ENCODE data around the gene IL17A. TPM values are rescaled to one million over a fixed set of nuclear protein-coding genes. Genes with fewer than 3 reads are reported as not detected.

Gene IL17A
- total RNA-seq, 1 experiment from 2014 or later, result not detected

DNA sequence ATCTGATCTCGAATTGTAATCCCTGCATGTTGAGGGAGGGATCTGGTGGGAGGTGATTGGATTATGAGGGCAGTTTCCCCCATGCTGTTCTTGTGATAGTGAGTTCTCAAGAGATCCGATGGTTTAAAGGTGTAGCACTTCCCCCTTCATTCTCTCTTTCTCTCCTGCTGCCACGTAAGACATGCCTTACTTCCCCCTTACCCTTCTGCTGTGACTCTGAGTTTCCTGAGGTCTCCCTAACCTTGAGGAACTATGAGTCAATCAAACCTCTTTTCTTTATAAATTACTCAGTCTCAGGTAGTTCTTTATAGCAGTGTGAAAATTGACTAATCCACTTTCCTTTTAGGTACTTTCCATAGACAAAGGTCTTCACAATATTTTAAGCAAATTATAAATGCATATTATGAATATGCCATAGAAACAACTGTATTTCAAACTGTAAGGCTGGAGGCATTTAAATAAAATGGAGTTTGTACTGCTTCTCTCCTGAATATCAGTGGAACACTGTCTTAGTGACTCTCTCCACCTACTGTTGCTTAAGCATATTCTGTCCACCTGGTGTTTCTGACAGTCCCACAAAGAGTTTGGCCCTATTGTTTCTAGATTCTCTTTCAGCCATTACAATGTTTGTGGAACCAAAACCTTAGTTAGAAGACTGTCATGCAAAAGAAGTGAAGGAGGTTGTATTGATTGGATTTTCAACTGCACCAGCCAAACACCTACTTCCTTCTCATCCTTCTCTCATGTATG is 24.3 kb upstream of the IL17A start (continued):
- TF ChIP-seq, protein P1, sequence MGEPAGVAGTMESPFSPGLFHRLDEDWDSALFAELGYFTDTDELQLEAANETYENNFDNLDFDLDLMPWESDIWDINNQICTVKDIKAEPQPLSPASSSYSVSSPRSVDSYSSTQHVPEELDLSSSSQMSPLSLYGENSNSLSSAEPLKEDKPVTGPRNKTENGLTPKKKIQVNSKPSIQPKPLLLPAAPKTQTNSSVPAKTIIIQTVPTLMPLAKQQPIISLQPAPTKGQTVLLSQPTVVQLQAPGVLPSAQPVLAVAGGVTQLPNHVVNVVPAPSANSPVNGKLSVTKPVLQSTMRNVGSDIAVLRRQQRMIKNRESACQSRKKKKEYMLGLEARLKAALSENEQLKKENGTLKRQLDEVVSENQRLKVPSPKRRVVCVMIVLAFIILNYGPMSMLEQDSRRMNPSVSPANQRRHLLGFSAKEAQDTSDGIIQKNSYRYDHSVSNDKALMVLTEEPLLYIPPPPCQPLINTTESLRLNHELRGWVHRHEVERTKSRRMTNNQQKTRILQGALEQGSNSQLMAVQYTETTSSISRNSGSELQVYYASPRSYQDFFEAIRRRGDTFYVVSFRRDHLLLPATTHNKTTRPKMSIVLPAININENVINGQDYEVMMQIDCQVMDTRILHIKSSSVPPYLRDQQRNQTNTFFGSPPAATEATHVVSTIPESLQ (CRISPR knock-in tag; IDR thresholded peaks at IDR 0.05), result no peak
- TF ChIP-seq, protein P2, sequence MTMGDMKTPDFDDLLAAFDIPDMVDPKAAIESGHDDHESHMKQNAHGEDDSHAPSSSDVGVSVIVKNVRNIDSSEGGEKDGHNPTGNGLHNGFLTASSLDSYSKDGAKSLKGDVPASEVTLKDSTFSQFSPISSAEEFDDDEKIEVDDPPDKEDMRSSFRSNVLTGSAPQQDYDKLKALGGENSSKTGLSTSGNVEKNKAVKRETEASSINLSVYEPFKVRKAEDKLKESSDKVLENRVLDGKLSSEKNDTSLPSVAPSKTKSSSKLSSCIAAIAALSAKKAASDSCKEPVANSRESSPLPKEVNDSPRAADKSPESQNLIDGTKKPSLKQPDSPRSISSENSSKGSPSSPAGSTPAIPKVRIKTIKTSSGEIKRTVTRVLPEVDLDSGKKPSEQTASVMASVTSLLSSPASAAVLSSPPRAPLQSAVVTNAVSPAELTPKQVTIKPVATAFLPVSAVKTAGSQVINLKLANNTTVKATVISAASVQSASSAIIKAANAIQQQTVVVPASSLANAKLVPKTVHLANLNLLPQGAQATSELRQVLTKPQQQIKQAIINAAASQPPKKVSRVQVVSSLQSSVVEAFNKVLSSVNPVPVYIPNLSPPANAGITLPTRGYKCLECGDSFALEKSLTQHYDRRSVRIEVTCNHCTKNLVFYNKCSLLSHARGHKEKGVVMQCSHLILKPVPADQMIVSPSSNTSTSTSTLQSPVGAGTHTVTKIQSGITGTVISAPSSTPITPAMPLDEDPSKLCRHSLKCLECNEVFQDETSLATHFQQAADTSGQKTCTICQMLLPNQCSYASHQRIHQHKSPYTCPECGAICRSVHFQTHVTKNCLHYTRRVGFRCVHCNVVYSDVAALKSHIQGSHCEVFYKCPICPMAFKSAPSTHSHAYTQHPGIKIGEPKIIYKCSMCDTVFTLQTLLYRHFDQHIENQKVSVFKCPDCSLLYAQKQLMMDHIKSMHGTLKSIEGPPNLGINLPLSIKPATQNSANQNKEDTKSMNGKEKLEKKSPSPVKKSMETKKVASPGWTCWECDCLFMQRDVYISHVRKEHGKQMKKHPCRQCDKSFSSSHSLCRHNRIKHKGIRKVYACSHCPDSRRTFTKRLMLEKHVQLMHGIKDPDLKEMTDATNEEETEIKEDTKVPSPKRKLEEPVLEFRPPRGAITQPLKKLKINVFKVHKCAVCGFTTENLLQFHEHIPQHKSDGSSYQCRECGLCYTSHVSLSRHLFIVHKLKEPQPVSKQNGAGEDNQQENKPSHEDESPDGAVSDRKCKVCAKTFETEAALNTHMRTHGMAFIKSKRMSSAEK (CRISPR knock-in tag; IDR thresholded peaks at IDR 0.05; ENCODE audit: borderline replicate concordance), result no peak
- TF ChIP-seq, protein P3, sequence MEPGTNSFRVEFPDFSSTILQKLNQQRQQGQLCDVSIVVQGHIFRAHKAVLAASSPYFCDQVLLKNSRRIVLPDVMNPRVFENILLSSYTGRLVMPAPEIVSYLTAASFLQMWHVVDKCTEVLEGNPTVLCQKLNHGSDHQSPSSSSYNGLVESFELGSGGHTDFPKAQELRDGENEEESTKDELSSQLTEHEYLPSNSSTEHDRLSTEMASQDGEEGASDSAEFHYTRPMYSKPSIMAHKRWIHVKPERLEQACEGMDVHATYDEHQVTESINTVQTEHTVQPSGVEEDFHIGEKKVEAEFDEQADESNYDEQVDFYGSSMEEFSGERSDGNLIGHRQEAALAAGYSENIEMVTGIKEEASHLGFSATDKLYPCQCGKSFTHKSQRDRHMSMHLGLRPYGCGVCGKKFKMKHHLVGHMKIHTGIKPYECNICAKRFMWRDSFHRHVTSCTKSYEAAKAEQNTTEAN (CRISPR knock-in tag; IDR thresholded peaks at IDR 0.05), result no peak
- TF ChIP-seq CREB1 (CRISPR knock-in tag; IDR thresholded peaks at IDR 0.05), result no peak

DNA sequence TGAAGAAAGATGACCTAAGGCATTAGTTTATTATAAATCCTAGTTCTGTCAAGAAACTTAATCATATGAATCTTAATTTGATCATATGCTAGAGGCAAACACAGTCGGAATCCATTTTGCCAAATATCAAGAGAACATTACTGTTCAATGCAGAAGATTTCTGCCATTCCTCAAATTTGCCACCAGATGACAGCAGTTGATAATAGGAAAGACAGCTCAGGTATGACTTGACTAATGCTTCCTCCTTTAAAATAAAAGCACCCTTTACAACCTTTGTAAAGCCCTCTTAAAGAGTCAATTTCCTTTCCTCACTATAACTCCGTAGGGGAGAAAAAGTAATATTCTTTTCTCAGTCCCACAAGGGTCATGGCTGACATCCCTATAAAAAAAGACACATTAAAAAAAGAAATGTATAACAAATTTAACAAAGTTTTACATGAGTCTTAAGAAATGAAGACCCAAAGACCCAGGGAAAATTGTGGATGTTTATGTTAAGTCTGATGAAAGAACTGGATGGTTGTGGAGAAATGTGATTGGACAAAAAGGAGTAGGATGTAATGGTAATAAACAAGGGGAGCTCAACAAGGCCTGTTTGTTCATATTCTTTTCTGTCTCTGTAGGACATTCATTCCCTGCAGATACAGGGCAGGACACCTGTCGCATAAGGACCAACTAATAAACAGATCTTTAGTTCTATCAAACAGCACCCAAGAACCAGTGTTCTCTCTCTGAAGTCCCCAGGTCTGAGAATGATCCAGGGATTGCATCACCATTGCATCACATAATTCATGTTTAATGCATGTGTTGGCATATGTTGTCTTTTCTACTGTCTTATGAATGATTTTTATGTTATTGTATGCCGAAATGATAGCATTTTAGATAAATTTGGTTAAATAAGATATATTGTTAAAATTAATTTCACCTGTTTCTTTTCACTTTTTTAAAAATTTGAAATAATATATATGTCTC is 23.0 kb upstream of the IL17A start:
- Mint-ChIP-seq H3K27ac (no peak overlapping the region), H3K4me1 (peaks cover 2% of the 10 kb centered on the region; the same call in 1 of the 2 replicates), H3K9me3 (peaks cover 38% of the 10 kb centered on the region), H3K27me3 (ENCODE audit: low read depth) (no peaks in the 10 kb centered on the region; the same call in 1 of the 2 replicates), H3K4me3 (no peak overlapping the region), H3K36me3 (peaks cover 32% of the 10 kb centered on the region)
- no peak for DNase-seq (ENCODE audit: low spot score)
- POLR2A ChIA-PET, result interaction anchor here (0.6 kb wide), 1 partner anchor 22 kb away, joined by 3 read pairs; no protein-coding TSS in a partner anchor
- peak; percentile 89 for ATAC-seq
- CTCF ChIA-PET, result interaction anchor here (0.6 to 3.1 kb wide), 9 partner anchors 10 to 1180 kb away, joined by 3 to 16 read pairs (median 6); no protein-coding TSS in a partner anchor
- TF ChIP-seq, protein P4, sequence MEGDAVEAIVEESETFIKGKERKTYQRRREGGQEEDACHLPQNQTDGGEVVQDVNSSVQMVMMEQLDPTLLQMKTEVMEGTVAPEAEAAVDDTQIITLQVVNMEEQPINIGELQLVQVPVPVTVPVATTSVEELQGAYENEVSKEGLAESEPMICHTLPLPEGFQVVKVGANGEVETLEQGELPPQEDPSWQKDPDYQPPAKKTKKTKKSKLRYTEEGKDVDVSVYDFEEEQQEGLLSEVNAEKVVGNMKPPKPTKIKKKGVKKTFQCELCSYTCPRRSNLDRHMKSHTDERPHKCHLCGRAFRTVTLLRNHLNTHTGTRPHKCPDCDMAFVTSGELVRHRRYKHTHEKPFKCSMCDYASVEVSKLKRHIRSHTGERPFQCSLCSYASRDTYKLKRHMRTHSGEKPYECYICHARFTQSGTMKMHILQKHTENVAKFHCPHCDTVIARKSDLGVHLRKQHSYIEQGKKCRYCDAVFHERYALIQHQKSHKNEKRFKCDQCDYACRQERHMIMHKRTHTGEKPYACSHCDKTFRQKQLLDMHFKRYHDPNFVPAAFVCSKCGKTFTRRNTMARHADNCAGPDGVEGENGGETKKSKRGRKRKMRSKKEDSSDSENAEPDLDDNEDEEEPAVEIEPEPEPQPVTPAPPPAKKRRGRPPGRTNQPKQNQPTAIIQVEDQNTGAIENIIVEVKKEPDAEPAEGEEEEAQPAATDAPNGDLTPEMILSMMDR (IDR thresholded peaks at IDR 0.05), result peak; percentile 30; the same call in 1 of the 2 replicates
- no peak for TF ChIP-seq ELF4 (CRISPR knock-in tag; IDR thresholded peaks at IDR 0.05; ENCODE audit: low read depth)

DNA sequence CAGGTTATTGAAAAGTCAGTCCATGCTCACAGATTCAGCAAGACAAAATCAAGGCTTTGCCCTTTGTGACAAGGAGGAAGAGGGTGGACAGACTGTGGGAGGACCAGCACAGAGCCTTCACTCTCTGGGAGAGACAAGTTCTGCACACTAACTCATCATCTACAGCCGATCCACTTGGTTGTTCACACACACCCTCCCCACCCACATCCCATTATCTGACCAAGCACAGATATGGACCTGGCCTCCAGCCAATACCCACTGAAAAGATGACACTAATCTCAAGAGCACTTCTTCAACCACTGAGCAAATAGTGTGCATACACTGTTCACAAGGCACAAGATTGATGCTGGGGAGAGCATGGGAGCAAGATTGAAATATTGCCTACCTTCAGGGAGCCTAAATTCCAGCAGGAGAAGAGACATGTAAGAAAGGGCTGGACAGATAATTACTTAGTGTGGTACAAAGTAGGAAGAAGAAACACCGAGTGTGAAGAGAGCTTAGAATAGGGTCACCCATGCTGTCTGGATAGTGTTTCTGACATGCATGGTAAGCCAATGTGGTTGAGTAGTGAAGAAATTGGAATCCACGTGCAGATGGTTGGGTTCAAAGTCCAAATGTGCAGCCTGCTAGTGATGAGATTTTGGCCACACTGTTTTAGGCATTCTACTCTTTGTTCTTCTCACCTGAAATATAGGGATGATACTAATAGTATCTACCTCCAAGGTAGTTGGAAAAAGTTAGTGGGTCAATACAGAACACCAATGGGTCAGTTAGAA is 21.7 kb upstream of the IL17A start:
- POLR2A ChIA-PET, result no interaction called here
- H3K27ac Mint-ChIP-seq, result no peak overlapping the region
- CTCF ChIA-PET, result interaction anchor here (0.7 to 3.1 kb wide), 5 partner anchors 43 to 99 kb away, joined by 3 to 14 read pairs (median 5); no protein-coding TSS in a partner anchor
- H3K36me3 Mint-ChIP-seq, result peaks cover 37% of the 10 kb centered on the region
- DNase-seq (ENCODE audit: low spot score) (no peak), ATAC-seq (no peak)
- no peak overlapping the region for H3K4me3 Mint-ChIP-seq
- peaks cover 44% of the 10 kb centered on the region for H3K9me3 Mint-ChIP-seq
- H3K27me3 Mint-ChIP-seq (ENCODE audit: low read depth), result no peaks in the 10 kb centered on the region; the same call in 1 of the 2 replicates
- H3K4me1 Mint-ChIP-seq, result peaks cover 2% of the 10 kb centered on the region; the same call in 1 of the 2 replicates
- TF ChIP-seq, protein P1 (CRISPR knock-in tag; IDR thresholded peaks at IDR 0.05), result no peak
- no peak for TF ChIP-seq SOX15 (CRISPR knock-in tag; IDR thresholded peaks at IDR 0.05)
- TF ChIP-seq RELA (CRISPR knock-in tag; IDR thresholded peaks at IDR 0.05; ENCODE audit: borderline replicate concordance), result no peak
- no peak for TF ChIP-seq ESRRA (CRISPR knock-in tag; IDR thresholded peaks at IDR 0.05; ENCODE audit: borderline replicate concordance)
- TF ChIP-seq, protein P5, sequence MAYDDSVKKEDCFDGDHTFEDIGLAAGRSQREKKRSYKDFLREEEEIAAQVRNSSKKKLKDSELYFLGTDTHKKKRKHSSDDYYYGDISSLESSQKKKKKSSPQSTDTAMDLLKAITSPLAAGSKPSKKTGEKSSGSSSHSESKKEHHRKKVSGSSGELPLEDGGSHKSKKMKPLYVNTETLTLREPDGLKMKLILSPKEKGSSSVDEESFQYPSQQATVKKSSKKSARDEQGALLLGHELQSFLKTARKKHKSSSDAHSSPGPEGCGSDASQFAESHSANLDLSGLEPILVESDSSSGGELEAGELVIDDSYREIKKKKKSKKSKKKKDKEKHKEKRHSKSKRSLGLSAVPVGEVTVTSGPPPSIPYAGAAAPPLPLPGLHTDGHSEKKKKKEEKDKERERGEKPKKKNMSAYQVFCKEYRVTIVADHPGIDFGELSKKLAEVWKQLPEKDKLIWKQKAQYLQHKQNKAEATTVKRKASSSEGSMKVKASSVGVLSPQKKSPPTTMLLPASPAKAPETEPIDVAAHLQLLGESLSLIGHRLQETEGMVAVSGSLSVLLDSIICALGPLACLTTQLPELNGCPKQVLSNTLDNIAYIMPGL (CRISPR knock-in tag; IDR thresholded peaks at IDR 0.05), result no peak
- TF ChIP-seq SP1 (CRISPR knock-in tag; conservative IDR thresholded peaks at IDR 0.05), result no peak
